DMS 273 (cell line): ENCODE data around the gene CD46.
"Not testable (repeated sequence)": the region's sequence is repeated elsewhere in the genome, so short reads cannot be mapped to it uniquely, and the experiment has no call there.

Source experiments
- DNase-seq: peaks from one replicate; lab custom pipeline; 2025; ENCODE audit not compliant: unreplicated experiment; lab: John Stamatoyannopoulos, UW

The CD46 gene

DNA sequence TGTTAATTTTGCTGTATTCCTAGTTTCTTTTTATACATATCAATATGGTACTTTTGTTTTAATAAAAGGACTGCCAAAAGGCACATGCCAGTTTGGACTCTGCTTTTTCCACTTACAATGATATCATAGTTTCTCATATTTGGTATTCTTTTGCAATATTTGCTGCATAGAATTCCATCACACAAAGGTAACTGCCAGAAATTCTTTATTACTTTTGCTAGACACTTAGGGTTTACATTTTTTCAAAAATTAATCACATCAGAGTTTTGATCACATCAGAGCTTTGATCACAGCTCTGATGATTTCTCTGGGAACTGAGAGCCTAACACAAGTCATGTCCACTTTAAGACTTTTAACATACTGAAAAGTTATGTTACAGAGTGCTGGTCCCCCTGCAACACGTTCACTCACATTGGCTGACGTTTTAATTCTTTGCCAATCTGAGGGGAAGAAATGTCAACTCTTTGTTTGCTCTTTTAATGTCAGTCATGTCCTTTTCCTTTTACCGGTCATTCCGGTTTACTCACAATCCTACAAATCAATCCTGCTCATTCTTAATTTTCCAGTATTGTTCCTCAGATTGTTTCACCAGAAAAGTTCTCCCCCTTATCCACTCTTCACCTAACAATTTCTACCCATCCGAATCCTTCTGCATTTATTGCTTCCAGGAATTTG, 1.1 kb upstream of the CD46 start:
- no peak for DNase-seq

DNA sequence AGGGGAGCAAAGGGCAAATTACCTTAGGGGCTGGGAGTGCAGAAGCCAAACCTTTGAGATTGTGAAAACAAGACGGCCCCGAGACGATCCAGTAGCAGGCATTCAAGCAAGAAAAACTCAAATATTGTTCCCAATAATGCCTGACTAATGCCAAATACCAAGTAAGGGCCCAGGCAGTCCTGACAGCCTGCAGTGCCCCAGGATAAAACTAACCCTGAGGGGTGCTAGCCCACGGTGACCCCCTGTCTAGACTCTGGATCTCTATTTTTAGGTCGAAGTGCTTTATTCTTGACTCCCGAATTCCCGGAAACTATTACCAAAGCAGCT, 428 bp upstream of the CD46 start:
- DNase-seq: not testable (repeated sequence)

- peak; percentile 65 for DNase-seq
Measured at GRCh38 chr1:207752456-207752998, 673 bp downstream of the CD46 start.

DNA sequence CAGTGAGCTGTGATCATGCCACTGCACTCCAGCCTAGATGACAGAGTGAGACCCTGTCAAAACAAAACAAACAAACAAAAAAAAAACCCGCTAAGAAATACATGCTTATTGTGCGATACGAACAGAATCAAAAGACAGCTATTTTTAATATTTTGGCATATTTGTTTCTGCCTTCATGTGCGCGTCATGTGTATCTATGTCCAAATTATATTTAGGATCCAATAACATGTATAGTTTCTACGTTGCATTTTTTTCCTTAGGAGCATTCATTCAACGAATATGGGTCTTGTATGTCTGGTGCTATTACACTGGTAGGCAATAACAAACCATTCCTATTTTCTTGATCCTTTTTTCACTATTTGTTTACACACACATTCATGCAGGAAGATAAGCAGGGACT, 1.8 kb downstream of the CD46 start:
- DNase-seq: no peak

DNA sequence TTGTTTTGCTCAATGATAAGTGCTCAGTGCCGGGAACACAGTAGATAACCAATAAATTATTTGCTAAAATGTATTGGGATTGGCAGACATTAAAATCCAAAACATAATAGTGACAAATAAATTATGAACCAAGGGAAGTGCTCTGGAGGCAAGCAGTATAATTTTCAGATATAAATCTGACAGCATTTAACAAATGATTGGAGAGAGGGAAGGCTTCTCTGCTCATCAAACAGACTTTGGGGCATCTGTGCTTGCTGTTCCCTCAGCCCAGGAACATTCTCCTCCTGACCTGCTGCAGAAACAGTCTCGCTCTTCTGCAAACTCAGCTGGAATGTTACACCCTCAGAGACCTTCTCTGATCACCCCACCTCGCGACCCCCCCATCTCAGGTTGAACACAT, 2.2 kb downstream of the CD46 start:
- DNase-seq: no peak

GRCh38 chr1:207754974-207755700, 3.3 kb downstream of the CD46 start:
- DNase-seq: peak; percentile 6

GRCh38 chr1:207755846-207756693, 4.2 kb downstream of the CD46 start:
- DNase-seq: no peak

GRCh38 chr1:207762622-207763021, 10.8 kb downstream of the CD46 start:
- DNase-seq: no peak

DNA sequence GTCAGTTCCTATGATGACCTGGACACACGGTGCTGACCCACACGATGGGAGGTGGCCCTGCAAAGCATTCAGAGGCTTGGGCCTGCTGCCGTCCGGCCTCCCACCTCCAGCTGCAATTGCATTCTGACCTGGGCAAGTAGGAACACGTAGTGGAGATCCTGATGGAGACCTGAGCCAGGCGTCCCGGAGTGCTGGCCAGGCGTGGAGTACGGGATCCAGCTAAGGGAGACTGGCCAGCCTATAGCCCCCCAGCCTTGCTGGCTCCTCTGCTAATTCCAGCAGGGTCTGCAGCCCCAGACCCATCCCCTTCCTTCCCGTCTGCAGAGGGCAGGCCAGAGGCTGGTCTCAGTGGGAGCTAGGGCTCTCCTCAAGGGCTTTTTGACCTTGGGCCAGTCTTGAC, 11.2 kb downstream of the CD46 start:
- DNase-seq: no peak

DNA sequence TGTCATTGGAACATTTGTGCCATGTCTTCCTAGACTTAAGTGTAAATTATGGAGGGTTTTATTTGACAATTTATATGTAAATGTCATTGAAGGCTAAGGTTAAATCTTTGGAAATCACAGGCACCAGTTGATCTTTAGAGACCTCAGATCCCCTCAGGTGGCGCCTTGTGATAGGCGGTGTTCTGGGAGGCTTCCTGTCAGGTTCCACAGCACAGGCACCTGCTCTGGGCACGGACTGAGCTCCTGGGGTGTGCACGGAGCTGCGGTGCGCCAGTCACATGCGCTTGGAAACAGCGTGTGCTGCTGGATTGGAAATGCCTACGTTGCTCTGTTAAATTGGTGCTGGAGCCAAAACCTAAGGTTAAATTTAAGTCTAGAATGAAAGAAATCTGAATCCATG, 12.1 kb downstream of the CD46 start:
- DNase-seq: no peak

DNA sequence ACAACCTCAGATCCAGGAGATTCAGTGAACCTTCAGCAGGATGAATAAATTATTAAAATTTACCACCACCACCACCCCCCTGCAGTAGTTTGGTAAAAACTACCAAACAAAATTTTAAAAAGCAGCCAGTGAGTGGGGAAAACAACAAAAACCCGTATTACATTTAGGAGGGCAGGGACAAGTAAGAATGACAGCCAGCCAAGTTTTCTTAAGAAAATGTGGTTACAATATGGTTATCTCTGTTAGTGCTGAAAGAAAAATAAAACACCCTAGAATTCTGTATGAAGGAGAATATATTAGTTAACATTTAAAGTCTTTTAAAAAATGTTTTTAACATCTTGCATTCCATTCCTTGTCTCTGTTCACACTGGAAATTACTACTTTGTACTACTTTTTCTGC, 14.7 kb downstream of the CD46 start:
- no peak for DNase-seq

- DNase-seq: not testable (repeated sequence)
Measured at GRCh38 chr1:207770514-207770913, 18.7 kb downstream of the CD46 start.

GRCh38 chr1:207776045-207776444, 24.2 kb downstream of the CD46 start:
- not testable (repeated sequence) for DNase-seq

GRCh38 chr1:207777412-207777811, 25.6 kb downstream of the CD46 start:
- not testable (repeated sequence) for DNase-seq

DNA sequence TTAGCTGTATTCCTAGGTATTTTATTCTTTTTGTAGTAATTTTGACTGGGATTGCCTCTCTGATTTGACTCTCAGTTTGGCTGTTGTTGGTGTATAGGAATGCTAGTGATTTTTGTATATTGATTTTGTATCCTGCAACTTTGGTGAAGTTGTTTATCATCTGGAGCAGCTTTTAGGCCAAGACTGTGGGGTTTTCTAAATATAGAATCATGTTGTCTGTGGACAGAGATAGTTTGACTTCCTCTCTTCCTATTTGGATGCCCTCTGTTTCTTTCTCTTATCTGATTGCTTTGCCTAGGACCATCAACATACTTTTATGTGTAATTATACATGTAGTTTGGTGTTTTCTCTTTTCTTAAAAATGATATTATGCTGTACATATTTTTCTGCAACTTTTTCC, 27.2 kb downstream of the CD46 start:
- DNase-seq: no peak

DNA sequence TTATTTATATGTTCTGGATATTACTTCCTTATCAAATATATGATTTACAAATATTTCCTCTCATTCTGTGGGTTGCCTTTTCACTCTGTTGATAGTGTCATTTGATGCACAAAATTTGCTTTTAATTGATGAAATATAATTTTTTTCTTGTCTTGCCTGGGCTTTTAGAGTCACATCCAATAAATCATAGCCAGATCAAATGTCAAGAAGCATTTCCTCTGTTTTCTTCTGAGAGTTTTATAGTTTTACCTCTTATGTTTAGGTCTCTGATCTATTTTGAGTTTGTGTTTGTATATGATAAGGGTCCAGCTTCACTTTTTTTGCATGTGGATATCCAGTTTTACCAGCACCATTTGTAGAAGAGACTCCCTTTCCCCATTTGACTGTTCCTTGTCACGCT, 29.5 kb downstream of the CD46 start:
- no peak for DNase-seq

DNA sequence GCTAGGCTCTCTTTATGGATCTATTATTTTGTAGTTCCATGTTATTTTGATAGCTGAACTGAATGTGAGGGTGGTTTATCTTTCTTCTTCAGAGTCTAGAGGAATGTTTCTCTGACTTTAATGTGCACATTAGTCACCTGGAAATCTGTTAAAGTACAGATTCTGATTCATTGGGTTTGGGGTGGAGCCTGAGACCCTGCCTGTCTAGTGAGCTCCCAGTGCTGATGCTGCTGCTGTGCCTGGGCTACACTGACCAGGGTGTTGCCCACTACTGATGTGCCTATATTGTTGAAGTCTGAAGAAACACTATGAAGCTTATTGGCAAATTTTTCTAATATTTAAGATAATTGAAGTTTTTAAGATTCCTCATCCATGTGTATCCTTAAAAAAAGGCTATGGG, 35.9 kb downstream of the CD46 start:
- DNase-seq: no peak

DNA sequence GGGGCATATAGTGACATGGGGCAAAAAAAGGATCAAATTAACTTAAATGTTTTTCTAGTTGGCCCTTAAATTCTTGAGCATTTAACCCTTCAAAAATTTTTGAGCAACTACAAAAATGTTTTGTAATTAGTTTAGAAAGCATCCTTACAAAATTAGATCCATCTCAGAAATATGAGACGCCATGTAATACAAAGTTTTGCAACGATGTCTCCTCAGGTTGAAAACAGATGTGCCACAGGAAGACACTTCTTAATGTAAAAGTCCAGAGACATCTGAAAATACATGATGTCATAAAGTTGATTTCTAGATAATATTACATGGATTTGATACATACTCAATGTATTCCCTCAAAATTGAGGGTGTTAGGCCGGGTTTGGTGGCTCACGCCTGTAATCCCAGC, 37.5 kb downstream of the CD46 start:
- no peak for DNase-seq

- no peak for DNase-seq
Measured at GRCh38 chr1:207789792-207790787, 38.2 kb downstream of the CD46 start.

DNA sequence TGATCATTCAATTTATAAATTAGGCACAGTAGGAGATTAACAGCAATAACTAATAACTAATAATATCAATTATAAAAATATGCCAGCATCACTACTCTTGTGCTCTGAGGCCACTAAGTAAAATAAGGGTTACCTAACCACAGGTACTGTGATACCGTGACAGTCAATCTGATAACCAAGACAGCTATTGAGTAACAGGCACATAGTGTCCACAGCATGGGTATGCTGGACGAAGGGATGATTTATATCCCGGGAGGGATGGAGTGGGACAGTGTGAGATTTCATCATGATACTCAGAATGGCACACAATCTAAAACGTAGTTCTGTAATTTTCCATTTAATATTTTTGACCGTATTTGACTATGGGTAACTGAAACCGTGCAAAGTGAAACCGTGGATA, 39.4 kb downstream of the CD46 start:
- no peak for DNase-seq

GRCh38 chr1:207793327-207793726, 41.5 kb downstream of the CD46 start:
- DNase-seq: peak; percentile 19
